Esophagus muscularis mucosa (tissue), 4 donors: ENCODE measurements around the gene GNA15. TPM values are rescaled to one million over a fixed set of nuclear protein-coding genes. Genes with fewer than 3 reads are reported as not detected.

Experiments
- DNase-seq: peaks from one replicate; pipeline ENCODE4 v3.0.0-alpha.2; 2017; ENCODE audit errors: extremely low spot score
- H3K27ac ChIP-seq, 4 donors: fragments of 200-600 bp; sonication (generic); replicated peaks in 1 of 4; 1 replicate in 3 of 4; 2 replicates in 1 of 4; pipeline ENCODE4 v1.5.1; 2016 to 2019; ENCODE audit warnings: mild to moderate bottlenecking in 1 of 4
- H3K27me3 ChIP-seq, 4 donors: fragments of 200-600 bp; sonication (generic); one replicate each; pipeline versions ENCODE4 v1.5.1 to v1.6.0; 2016 to 2019
- H3K36me3 ChIP-seq, 4 donors: fragments of 200-600 bp; sonication (generic); one replicate each; pipeline ENCODE4 v1.5.1; 2016 to 2019
- H3K4me1 ChIP-seq, 4 donors: fragments of 200-600 bp; sonication (generic); one replicate each; pipeline ENCODE4 v1.5.1; 2016 to 2019
- H3K4me3 ChIP-seq, 4 donors: fragments of 200-600 bp; sonication (generic); 1 replicate in 2 of 4; 2 replicates in 2 of 4; pipeline ENCODE4 v1.5.1; 2016 to 2019; ENCODE audit warnings: mild to moderate bottlenecking in 4 of 4, moderate library complexity in 1 of 4
- H3K9me3 ChIP-seq, 4 donors: fragments of 200-600 bp; sonication (generic); 1 replicate in 3 of 4; 2 replicates in 1 of 4; pipeline ENCODE4 v1.5.1; 2016 to 2019
- EP300 ChIP-seq: sonication (generic); formaldehyde crosslinking; IDR thresholded peaks from one replicate; pipeline ENCODE4 v1.6.1; 2017; ENCODE audit warnings: antibody characterized with exemption
- POLR2A ChIP-seq: fragments of 450-650 bp; IDR thresholded peaks from one replicate; pipeline ENCODE4 v1.6.1; 2017; ENCODE audit warnings: antibody characterized with exemption, moderate library complexity, mild to moderate bottlenecking, low read depth
- POLR2AphosphoS5 ChIP-seq, 2 donors: sonication (generic); formaldehyde crosslinking; IDR thresholded peaks; one replicate each; pipeline ENCODE4 v1.6.1; 2017; ENCODE audit warnings: antibody characterized with exemption in 2 of 2
- WGBS: methylation state at CpG from one replicate; pipeline ENCODE4 v1.1.5; 2018; 5-methylcytosine and 5-hydroxymethylcytosine counted together
- intact Hi-C: fragments of 100-400 bp; cut with DNase I; formaldehyde crosslinking; loops from one replicate; pipeline ENCODE4 v1.15.1; 2023
- total RNA-seq, 4 donors: library from RNA; depleted of rRNA; stranded (reverse); fragments of >200 nt; gene quantifications; one replicate each; pipeline versions ENCODE4 v1.1.0 to v1.2.1, GENCODE V29; 2016
- TF ChIP-seq, protein P1 (sequence below), 3 experiments: fragments of 200-600 bp in 2 of 3; fragments of 450-650 bp in 1 of 3; sonication (generic) in 2 of 3; IDR thresholded peaks; one replicate each; pipeline ENCODE4 v1.5.1; 2017 to 2019; ENCODE audit warnings: antibody characterized with exemption in 3 of 3, mild to moderate bottlenecking in 2 of 3, moderate library complexity in 1 of 3

The GNA15 gene
- total RNA-seq, 4 donors from 2014 or later, result 4.3 to 13.8 (median 5.3) TPM

DNA sequence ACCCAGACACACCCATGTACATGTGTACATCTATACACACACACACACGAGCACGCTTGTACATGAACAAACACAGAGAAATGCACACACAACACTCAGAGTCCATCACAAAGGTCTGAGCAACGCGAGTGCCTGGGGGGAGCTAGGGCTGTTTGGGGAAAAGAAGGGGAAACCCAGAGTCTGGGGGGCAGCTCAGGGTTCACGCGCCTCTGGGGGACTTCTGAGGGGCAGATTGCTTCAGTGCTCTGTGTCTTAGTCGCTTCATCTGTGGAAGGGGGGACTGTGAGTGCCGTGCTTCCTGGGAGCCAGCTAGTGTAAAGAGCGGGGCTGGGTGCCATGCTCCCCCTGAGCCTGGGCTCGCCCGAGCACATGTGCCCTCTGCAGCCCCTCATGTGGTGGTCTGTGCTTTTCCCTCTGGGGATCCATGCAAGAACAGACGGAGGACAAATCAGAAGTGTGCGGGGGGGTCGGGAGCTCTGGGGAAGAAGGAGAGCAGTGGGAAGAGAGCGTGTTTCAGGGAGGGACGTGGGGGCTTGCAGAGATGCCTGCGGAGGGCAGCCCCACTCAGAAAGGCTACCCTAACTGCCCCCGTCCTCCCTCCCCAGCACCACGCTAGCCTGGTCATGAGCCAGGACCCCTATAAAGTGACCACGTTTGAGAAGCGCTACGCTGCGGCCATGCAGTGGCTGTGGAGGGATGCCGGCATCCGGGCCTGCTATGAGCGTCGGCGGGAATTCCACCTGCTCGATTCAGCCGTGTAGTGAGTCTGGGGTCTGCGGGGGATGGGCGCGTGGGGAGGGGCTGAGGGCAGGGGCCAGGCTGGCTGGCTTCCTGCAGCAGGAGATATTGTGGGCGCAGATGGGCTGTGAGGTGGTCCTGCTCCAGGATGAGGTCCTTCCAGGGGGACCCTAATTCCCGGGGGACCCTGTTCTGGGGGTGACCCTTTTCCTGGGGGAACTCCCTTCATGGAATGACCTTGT, 14.0 kb downstream of the GNA15 start:
- Histone ChIP-seq H3K27me3 (peaks cover 0 to 52% (median 0%) of the 10 kb centered on the region in 4 donors), H3K27ac (no peak overlapping the region), H3K4me1 (peaks cover 0 to 1% (median 0%) of the 10 kb centered on the region in 4 donors), H3K9me3 (no peaks in the 10 kb centered on the region), H3K36me3 (no peaks in the 10 kb centered on the region), H3K4me3 (no peak overlapping the region)
- intact Hi-C loops, result no loop called here
- WGBS, result 60% methylated on average over 32 of the region's 35 CpGs
- DNase-seq, result no peak
- TF ChIP-seq EP300 (no peak), POLR2AphosphoS5 (IDR thresholded peaks at IDR 0.05) (no peak), POLR2A (no peak)
- TF ChIP-seq, protein P1, sequence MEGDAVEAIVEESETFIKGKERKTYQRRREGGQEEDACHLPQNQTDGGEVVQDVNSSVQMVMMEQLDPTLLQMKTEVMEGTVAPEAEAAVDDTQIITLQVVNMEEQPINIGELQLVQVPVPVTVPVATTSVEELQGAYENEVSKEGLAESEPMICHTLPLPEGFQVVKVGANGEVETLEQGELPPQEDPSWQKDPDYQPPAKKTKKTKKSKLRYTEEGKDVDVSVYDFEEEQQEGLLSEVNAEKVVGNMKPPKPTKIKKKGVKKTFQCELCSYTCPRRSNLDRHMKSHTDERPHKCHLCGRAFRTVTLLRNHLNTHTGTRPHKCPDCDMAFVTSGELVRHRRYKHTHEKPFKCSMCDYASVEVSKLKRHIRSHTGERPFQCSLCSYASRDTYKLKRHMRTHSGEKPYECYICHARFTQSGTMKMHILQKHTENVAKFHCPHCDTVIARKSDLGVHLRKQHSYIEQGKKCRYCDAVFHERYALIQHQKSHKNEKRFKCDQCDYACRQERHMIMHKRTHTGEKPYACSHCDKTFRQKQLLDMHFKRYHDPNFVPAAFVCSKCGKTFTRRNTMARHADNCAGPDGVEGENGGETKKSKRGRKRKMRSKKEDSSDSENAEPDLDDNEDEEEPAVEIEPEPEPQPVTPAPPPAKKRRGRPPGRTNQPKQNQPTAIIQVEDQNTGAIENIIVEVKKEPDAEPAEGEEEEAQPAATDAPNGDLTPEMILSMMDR (IDR thresholded peaks at IDR 0.05), result no peak

- TF ChIP-seq POLR2AphosphoS5 (IDR thresholded peaks at IDR 0.05), result no peak
- TF ChIP-seq, protein P1 (IDR thresholded peaks at IDR 0.05), result no peak
- no peak for TF ChIP-seq POLR2A
- no peaks in the 10 kb centered on the region for H3K9me3 ChIP-seq
- 67% methylated on average over 2 of the region's 5 CpGs for WGBS
- intact Hi-C loops, result no loop called here
- H3K27ac ChIP-seq, result no peak overlapping the region
- H3K27me3 ChIP-seq, result peaks cover 0 to 48% (median 0%) of the 10 kb centered on the region in 4 donors
- H3K4me1 ChIP-seq, result peaks cover 0 to 8% (median 4%) of the 10 kb centered on the region in 4 donors
- no peak overlapping the region for H3K4me3 ChIP-seq
- DNase-seq, result no peak
- no peaks in the 10 kb centered on the region for H3K36me3 ChIP-seq
Measured at GRCh38 chr19:3150739-3151329, 15.0 kb downstream of the GNA15 start.

DNA sequence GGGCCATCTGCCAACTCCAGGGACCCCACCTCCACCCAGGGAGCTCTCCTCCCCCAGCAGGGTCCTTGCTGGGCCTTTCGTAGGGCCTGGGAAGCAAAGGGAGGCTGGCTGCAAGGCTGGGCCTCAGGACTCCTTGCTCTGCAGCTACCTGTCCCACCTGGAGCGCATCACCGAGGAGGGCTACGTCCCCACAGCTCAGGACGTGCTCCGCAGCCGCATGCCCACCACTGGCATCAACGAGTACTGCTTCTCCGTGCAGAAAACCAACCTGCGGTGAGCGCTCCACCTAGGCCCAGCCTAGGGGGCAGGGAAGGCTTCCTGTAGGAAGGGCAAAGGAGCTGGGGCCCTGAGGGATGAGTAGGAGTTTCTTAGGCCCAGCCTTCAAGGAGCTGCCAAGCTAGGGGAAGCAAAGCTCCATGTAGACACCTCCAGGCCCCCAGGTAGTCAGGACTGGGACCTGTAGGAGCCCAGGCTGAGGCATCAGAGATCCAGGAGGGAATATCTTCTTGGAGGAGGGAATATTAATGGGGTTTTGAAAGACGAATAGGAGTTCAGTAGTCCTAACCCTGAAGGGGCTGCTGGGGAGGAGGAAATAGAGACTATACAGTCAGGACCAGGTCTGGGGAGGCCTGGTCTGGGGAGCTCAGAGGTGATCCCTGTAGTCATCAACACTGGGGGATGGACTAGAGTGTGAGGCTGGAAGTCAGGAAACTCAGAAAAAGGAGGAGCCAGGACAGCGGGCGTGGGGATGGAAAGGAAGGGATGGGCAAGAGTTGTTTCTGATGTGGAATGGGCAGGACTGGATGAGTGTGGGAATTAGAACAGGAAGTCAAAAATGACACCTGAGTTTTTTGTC, 16.0 kb downstream of the GNA15 start:
- Histone ChIP-seq H3K4me3 (no peak overlapping the region), H3K36me3 (no peaks in the 10 kb centered on the region), H3K27me3 (peaks cover 0 to 38% (median 0%) of the 10 kb centered on the region in 4 donors), H3K4me1 (peaks cover 0 to 9% (median 4%) of the 10 kb centered on the region in 4 donors), H3K9me3 (no peaks in the 10 kb centered on the region), H3K27ac (no peak overlapping the region)
- TF ChIP-seq POLR2AphosphoS5 (IDR thresholded peaks at IDR 0.05) (no peak), POLR2A (no peak), EP300 (no peak)
- TF ChIP-seq, protein P1 (IDR thresholded peaks at IDR 0.05), result no peak
- WGBS, result 83% methylated on average over 13 of the region's 14 CpGs
- intact Hi-C loops, result no loop called here
- DNase-seq, result no peak

- peaks cover 0 to 37% (median 0%) of the 10 kb centered on the region in 4 donors for H3K27me3 ChIP-seq
- TF ChIP-seq POLR2A (no peak), EP300 (no peak), POLR2AphosphoS5 (IDR thresholded peaks at IDR 0.05) (no peak)
- TF ChIP-seq, protein P1 (IDR thresholded peaks at IDR 0.05), result no peak
- no peak for DNase-seq
- no peak overlapping the region for H3K4me3 ChIP-seq
- H3K36me3 ChIP-seq, result no peaks in the 10 kb centered on the region
- WGBS, result 90% methylated on average over 3 of the region's 3 CpGs
- H3K27ac ChIP-seq, result no peak overlapping the region
- H3K4me1 ChIP-seq, result peaks cover 0 to 9% (median 4%) of the 10 kb centered on the region in 4 donors
- intact Hi-C loops, result no loop called here
- no peaks in the 10 kb centered on the region for H3K9me3 ChIP-seq
Measured at GRCh38 chr19:3152419-3152780, 16.6 kb downstream of the GNA15 start.
